Brain pericyte (primary cell): ENCODE data around the gene PPM1M.
A peak's percentile ranks its signal among the peaks of the same experiment; 100 is the strongest.

Source experiments
- DNase-seq: peaks from one replicate; pipeline ENCODE4 v3.0.0-alpha.2; 2012; ENCODE audit warnings: low read depth, low spot score

Gene PPM1M, protein sequence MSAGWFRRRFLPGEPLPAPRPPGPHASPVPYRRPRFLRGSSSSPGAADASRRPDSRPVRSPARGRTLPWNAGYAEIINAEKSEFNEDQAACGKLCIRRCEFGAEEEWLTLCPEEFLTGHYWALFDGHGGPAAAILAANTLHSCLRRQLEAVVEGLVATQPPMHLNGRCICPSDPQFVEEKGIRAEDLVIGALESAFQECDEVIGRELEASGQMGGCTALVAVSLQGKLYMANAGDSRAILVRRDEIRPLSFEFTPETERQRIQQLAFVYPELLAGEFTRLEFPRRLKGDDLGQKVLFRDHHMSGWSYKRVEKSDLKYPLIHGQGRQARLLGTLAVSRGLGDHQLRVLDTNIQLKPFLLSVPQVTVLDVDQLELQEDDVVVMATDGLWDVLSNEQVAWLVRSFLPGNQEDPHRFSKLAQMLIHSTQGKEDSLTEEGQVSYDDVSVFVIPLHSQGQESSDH

GRCh38 chr3:52245322-52246263, at the start of gene PPM1M:
TSS of gene PPM1M (plus strand) at chr3:52245759. CDS start at chr3:52245825, 66 bp downstream.
- no peak for DNase-seq

- DNase-seq: no peak
Measured at GRCh38 chr3:52195823-52196331, 49.7 kb upstream of the PPM1M start.

DNA sequence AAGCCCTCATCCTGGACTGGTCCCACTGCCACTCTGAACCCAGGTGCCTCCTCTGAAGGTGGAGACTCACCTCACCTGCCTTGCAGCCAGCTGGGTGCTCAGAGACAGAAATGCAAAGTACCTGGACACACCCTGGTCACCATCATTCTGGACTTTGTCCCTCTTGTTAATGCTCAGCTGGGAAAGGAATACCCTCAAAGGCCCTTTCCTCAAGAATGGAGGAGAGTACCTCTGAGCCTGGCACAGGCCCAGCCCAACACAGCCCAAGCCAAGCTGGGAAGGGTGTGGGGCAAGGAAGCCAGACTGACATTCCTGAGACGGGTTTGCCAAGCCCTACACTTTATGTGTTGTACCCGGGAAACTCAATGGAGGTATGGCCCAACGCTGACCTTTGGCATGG, 48.6 kb upstream of the PPM1M start:
- no peak for DNase-seq

- no peak for DNase-seq
Measured at GRCh38 chr3:52197499-52197841, 48.1 kb upstream of the PPM1M start.

GRCh38 chr3:52197842-52198625, 47.5 kb upstream of the PPM1M start, which contains the start of gene ALAS1:
TSS of gene ALAS1 (plus strand) at chr3:52198160. CDS start at chr3:52199242, 1,082 bp downstream.
- peak; percentile 72 for DNase-seq

- no peak for DNase-seq
Measured at GRCh38 chr3:52198643-52199608, 46.6 kb upstream of the PPM1M start.

DNA sequence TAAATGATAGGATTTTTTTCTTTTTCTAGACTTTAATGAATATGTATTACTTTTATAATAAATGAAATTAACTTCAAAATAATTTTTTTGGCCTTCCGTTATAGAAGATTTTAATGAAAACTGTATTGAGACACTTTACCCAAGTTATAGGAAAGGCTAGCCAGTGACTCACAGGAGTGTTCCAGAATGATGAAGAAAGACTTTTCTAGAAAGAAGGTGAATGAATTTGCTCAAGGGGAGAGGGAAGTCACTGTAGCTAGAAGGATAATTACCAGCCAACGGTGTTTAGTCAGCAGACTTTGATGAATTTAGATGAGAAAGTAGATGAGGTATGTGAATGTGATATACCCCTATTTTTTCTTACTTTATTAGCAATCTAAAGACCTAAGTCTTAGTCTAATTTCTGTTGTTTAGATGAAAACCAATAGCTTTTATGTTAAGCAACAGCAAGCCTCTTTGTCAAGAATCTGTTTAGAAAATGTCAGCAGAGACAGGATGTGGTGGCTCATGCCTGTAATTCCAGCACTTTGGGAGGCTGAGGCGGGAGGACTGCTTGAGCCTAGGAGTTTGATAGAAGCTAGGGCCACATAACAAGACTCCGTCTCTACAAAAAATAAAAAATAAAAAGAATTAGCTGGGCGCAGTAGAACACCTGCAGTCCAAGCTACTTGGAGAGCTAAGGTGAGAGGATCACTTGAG, 44.4 kb upstream of the PPM1M start:
- DNase-seq: no peak

DNA sequence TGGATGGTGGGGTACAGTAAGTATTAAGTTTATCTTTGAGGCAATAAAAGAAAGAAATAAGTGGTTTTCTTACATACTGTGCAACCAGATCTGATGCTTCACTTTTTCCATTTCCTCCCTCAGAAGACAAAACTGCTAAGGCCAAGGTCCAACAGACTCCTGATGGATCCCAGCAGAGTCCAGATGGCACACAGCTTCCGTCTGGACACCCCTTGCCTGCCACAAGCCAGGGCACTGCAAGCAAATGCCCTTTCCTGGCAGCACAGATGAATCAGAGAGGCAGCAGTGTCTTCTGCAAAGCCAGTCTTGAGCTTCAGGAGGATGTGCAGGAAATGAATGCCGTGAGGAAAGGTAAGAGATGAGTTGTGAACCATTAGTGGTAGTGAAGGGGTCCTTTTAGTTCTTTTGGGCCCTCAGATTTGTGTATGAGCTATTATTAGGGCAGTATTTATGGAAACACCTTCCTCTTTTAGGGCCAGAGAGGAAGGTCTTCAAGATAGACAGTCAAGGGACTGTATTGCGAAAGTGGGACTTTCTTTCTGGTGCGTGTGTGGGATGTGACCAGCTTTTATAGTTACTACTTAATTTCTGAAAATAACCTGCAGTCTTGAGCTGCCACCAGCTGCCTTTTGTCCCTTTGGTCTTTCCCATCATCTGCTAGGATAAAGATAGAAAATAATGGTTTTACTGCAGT, 43.0 kb upstream of the PPM1M start:
- no peak for DNase-seq

DNA sequence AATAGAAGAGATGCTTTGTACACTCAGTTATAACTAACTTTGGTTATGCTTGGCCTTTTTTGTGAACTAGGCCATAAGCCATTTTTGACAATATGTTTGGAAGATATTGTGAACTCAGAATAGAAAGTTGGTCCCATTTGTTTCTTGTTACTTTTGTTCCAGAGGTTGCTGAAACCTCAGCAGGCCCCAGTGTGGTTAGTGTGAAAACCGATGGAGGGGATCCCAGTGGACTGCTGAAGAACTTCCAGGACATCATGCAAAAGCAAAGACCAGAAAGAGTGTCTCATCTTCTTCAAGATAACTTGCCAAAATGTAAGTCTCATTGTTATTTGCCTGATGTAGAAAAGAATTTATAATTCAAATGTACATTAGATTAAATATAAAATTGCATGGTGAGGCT, 41.9 kb upstream of the PPM1M start:
- no peak for DNase-seq

- no peak for DNase-seq
Measured at GRCh38 chr3:52204337-52205073, 41.1 kb upstream of the PPM1M start.

GRCh38 chr3:52205727-52206372, 39.7 kb upstream of the PPM1M start:
- no peak for DNase-seq

DNA sequence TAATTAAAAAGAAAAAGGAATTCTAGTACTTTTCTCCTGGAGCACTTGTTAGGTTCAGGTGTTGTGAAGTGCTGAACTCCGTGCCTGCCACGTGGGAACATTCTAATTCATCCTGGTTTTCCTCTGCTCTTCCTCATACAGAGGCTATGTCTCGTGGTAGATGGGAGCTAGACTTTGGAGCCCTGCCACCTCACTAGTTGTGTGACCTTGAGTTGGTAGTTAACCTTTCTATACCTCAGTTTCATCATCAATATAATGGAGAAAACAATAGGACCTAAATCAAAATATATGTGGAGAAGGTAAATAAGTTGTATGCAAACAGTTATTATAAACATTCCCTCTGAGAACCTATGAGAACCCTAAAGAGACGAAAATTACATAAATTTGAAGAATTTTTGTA, 37.0 kb upstream of the PPM1M start:
- no peak for DNase-seq

- DNase-seq: no peak
Measured at GRCh38 chr3:52210037-52210436, 35.5 kb upstream of the PPM1M start.

GRCh38 chr3:52210550-52211046, 35.0 kb upstream of the PPM1M start:
- DNase-seq: no peak

- DNase-seq: no peak
Measured at GRCh38 chr3:52211268-52211891, 34.2 kb upstream of the PPM1M start.

DNA sequence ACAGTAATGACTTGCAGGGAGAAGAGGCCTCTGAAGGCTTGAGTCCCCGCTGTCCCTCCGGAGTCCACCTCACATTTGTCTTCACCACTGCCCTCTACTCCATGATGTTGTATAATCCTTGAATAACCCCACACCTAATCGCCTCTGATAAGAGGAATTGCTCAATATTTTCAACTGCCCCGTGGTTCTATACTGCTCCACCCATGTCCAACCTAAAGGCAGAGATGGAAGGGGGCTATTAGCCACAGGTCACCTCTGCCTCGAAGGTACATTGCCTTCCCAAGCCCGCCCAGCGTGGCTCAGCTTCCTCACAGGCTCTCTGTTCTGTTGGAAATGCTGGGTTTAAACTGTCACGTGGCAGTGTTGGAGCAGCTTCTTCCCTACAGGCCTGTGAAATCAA, 32.6 kb upstream of the PPM1M start:
- DNase-seq: no peak

GRCh38 chr3:52213901-52214300, 31.7 kb upstream of the PPM1M start:
- no peak for DNase-seq
